ENCODE data around the gene TRAPPC5. TPM values are rescaled to one million over a fixed set of nuclear protein-coding genes. Genes with fewer than 3 reads are reported as not detected.
A peak's percentile ranks its signal among the peaks of the same experiment; 100 is the strongest.

The TRAPPC5 gene
- total and polyA plus RNA-seq, 2 experiments from 2014 or later: 78.3 to 252 TPM

GRCh38 chr19:7669641-7670040 lies 11.0 kb upstream of the TRAPPC5 start:
- Histone ChIP-seq H4K20me1 (replicated peaks; ENCODE audit: insufficient read depth) (no peaks in the 10 kb centered on the region), H2AFZ (peak overlapping the region; percentile 66; the same call in 1 of the 2 replicates), H3K36me3 (ENCODE audit: insufficient read depth) (no peaks in the 10 kb centered on the region), H3K4me3 (peak overlapping the region; percentile 79), H3K4me1 (ENCODE audit: insufficient read depth) (no peaks in the 10 kb centered on the region; the same call in 1 of the 2 replicates), H3F3A (replicated peaks; ENCODE audit: low read depth) (no peaks in the 10 kb centered on the region), H3K9me2 (ENCODE audit: insufficient read depth) (no peaks in the 10 kb centered on the region), H3K4me2 (peak overlapping the region; percentile 92), H3K27me3 (ENCODE audit: insufficient read depth) (peaks cover 46% of the 10 kb centered on the region), H3K79me2 (replicated peaks; ENCODE audit: insufficient read depth) (no peaks in the 10 kb centered on the region), H3K27ac (ENCODE audit: low read depth) (no peak overlapping the region)
- H3K27me3 Mint-ChIP-seq (ENCODE audit: insufficient read depth, low read depth, poor library complexity): peaks cover 37% of the 10 kb centered on the region
- no peaks in the 10 kb centered on the region for H3K36me3 Mint-ChIP-seq (ENCODE audit: low read depth)
- H3K4me3 Mint-ChIP-seq: peak overlapping the region; percentile 89
- H3K4me1 Mint-ChIP-seq: peaks cover 8% of the 10 kb centered on the region; the same call in 2 of the 3 replicates
- ATAC-seq (no peak), DNase-seq (ENCODE audit: low spot score) (no peak)
- H3K27ac Mint-ChIP-seq: no peak overlapping the region
- TF ChIP-seq ZNF114 (CRISPR knock-in tag; IDR thresholded peaks at IDR 0.05): no peak
- TF ChIP-seq CTCF (conservative IDR thresholded peaks at IDR 0.05; ENCODE audit: low read depth in 2 of 2): peak in 1 of 2 experiments; percentile 6; a peak in 1 of 4 replicates
- H3K9me3 Mint-ChIP-seq: peaks cover 9% of the 10 kb centered on the region

GRCh38 chr19:7670150-7670783 lies 10.4 kb upstream of the TRAPPC5 start:
- Histone ChIP-seq H2AFZ (peak overlapping the region; percentile 100), H3K27ac (ENCODE audit: low read depth) (no peak overlapping the region), H3K27me3 (ENCODE audit: insufficient read depth) (peaks cover 46% of the 10 kb centered on the region), H3K36me3 (ENCODE audit: insufficient read depth) (no peaks in the 10 kb centered on the region), H3F3A (replicated peaks; ENCODE audit: low read depth) (no peaks in the 10 kb centered on the region), H3K4me3 (peak overlapping the region; percentile 79), H3K79me2 (replicated peaks; ENCODE audit: insufficient read depth) (no peaks in the 10 kb centered on the region), H3K4me1 (ENCODE audit: insufficient read depth) (no peaks in the 10 kb centered on the region; the same call in 1 of the 2 replicates), H3K9me2 (ENCODE audit: insufficient read depth) (no peaks in the 10 kb centered on the region), H3K4me2 (peak overlapping the region; percentile 92), H4K20me1 (replicated peaks; ENCODE audit: insufficient read depth) (no peaks in the 10 kb centered on the region)
- Mint-ChIP-seq H3K4me1 (peaks cover 8% of the 10 kb centered on the region; the same call in 2 of the 3 replicates), H3K36me3 (ENCODE audit: low read depth) (no peaks in the 10 kb centered on the region), H3K27ac (no peak overlapping the region), H3K27me3 (ENCODE audit: insufficient read depth, low read depth, poor library complexity) (peaks cover 37% of the 10 kb centered on the region), H3K4me3 (peak overlapping the region; percentile 89), H3K9me3 (peaks cover 9% of the 10 kb centered on the region)
- ATAC-seq (peak; percentile 55), DNase-seq (ENCODE audit: low spot score) (peak; percentile 65)
- no peak for TF ChIP-seq EZH2 (IDR thresholded peaks at IDR 0.05; ENCODE audit: low read depth, unreplicated experiment)
- no peak for TF ChIP-seq NANOG (IDR thresholded peaks at IDR 0.05; ENCODE audit: borderline replicate concordance)
- TF ChIP-seq POLR2AphosphoS5 (IDR thresholded peaks at IDR 0.05; ENCODE audit: low read depth): no peak
- no peak for TF ChIP-seq ZNF114 (CRISPR knock-in tag; IDR thresholded peaks at IDR 0.05)
- TF ChIP-seq CREB1 (CRISPR knock-in tag; IDR thresholded peaks at IDR 0.05; ENCODE audit: low read depth): no peak
- no peak for TF ChIP-seq EZH2phosphoT487 (IDR thresholded peaks at IDR 0.05; ENCODE audit: unreplicated experiment)
- no peak for TF ChIP-seq CTCF (conservative IDR thresholded peaks at IDR 0.05; ENCODE audit: low read depth in 2 of 2)
- no peak for TF ChIP-seq ZNF462 (CRISPR knock-in tag; IDR thresholded peaks at IDR 0.05)
